Measurements from ENCODE around the gene SRRT.

SRRT gene

GRCh38 chr7:100856871-100857282, 18.0 kb upstream of the SRRT start:
- no peak for DNase-seq

GRCh38 chr7:100859856-100860255, 15.0 kb upstream of the SRRT start:
- no peak for DNase-seq

DNA sequence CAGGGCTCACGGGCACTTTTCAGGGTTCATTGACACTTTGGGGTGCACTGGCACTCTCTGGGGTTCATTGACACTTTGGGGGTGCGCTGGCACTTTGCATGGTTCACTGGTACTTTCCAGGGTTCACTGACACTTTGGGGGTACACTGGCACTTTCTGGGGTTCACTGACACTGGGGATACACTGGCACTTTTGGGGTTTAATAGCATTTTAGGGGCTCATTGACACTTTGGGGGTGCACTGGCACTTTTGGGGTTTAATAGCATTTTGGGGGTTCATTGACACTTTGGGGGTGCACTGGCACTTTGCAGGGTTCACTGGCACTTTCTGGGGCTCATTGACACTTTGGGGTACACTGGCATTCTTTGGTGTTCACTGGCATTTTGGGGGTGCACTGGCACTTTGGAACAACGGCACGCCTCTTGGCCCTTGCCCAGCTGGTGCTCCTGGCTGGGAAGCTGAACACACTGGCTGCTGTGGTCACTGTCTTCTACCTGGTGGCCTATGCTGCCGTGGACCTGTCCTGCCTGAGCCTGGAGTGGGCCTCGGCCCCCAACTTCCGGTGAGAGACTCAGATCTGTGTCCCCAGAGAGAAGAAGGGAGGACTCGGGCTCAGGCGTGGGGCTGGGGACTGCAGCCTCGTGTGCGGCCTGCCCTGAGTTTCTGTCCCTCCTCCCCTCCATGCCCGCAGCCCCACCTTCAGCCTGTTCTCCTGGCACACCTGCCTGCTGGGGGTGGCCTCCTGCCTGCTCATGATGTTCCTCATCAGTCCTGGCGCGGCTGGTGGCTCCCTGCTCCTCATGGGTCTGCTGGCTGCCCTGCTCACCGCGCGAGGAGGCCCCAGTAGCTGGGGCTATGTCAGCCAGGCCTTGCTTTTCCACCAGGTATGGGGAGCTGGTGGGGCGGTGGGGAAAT, 13.9 kb upstream of the SRRT start:
- DNase-seq, result no peak

DNA sequence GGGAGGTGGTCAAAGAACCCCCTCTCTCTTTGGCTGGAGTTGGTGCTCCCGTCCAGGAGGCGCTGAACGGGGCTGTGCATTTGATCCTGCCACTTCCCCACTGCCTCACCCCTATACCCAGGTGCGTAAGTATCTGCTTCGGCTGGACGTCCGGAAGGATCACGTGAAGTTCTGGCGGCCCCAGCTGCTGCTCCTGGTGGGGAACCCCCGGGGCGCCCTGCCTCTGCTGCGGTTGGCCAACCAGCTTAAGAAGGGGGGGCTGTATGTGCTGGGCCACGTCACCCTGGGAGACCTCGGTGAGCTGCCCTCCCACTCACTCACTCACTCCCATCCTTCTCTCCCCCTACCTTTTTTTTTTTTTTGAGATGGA, 13.3 kb upstream of the SRRT start:
- no peak for DNase-seq

DNA sequence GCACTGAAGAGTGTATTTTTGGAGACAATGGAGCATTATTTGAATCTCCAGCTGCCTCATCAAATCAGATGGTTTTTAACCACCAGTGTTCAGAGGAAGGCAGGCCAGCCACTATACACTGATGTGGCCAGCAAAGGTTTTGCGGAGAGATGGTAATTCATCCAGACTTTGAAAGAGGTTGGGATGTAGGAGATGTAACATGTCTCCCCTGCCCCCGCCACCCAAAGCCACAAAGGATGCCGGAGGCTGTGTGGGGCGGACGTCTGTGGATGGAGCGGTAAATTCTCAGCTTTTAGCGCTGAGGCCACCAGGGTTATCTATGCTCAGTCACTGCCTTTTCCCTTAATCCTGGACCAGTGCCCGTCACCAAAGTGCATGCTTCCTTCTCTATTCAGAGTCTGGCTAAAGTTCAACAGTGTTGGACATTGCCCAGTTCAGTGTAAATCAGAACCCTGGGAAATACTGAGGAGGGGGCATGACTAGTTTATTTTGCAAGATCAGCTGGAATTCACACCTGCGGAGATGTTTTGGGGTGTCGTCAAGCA, 11.4 kb upstream of the SRRT start:
- DNase-seq, result no peak

- no peak for DNase-seq
Measured at GRCh38 chr7:100864263-100864845, 10.5 kb upstream of the SRRT start.

- DNase-seq, result no peak
Measured at GRCh38 chr7:100865372-100865911, 9.5 kb upstream of the SRRT start.

DNA sequence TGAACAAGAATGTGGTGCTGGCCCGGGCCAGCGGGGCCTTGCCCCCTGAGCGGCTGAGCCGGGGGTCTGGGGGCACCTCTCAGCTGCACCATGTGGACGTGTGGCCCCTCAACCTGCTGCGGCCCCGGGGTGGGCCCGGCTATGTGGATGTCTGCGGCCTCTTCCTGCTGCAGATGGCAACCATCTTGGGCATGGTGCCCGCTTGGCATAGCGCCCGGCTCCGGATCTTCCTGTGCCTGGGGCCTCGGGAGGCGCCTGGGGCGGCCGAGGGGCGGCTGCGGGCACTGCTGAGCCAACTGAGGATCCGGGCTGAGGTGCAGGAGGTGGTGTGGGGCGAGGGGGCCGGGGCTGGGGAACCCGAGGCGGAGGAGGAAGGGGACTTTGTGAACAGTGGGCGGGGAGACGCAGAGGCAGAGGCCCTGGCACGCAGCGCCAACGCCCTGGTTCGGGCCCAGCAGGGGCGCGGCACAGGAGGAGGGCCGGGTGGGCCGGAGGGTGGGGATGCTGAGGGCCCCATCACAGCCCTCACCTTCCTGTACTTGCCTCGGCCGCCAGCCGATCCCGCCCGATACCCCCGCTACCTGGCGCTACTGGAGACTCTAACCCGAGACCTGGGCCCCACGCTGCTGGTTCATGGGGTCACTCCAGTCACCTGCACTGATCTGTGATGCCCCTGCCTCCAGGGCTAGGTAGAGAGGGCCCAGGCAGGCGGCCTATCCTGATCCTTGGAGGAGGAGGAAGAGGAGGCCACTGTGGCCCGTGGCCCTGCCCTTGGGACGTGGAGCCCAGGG, 8.8 kb upstream of the SRRT start:
- no peak for DNase-seq

DNA sequence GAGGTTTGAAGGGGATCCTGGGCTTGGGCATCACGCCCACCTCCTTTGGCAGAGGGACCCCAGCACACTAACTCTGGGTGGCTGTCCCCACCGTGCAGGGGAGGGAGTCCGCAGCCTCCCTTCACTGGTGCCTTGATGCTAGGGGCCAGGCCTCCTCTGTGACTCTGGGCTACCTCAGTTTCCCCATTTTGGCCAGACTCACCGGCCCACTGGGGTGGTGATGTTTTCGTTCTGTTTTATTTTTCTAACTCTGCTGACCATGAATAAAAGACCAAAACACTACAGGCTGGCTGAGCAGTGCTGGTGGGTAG, 8.2 kb upstream of the SRRT start:
- no peak for DNase-seq

- DNase-seq, result no peak
Measured at GRCh38 chr7:100867040-100867775, 7.7 kb upstream of the SRRT start, which contains the start of gene TRIP6. Gene TRIP6 (plus strand): TSS chr7:100867387. CDS start chr7:100867498, 111 bp downstream.

DNA sequence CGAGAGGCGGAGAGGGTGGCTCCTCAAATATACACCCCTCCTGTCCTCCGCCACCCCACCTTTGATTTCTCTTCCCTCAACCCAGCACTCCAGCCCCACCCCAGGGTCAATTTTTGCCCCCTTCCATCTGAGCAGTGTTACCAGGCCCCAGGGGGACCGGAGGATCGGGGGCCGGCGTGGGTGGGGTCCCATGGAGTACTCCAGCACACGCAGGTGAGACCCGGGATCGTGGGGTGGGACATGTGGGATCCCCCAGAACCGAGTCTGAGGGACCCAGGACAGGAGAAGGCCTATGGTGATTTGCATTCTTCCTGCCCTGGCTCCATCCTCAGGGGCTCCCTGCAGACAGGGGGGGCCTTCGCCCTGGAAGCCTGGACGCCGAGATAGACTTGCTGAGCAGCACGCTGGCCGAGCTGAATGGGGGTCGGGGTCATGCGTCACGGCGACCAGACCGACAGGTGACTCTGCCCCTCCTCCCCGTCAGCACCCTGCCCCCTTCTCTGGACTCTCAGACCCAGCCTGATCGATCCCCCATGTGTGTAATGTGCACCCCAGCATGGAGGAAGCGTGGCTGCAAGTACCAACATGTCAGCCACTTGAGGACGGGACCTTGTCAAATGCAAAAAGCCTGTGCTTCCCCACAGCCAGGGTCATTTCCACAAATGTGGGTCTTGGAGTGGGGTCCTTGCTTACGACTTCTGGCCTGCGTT, 7.0 kb upstream of the SRRT start:
- no peak for DNase-seq

- DNase-seq, result no peak
Measured at GRCh38 chr7:100873599-100874299, 1.2 kb upstream of the SRRT start.

- DNase-seq, result no peak
Measured at GRCh38 chr7:100874300-100874576, 665 bp upstream of the SRRT start.

DNA sequence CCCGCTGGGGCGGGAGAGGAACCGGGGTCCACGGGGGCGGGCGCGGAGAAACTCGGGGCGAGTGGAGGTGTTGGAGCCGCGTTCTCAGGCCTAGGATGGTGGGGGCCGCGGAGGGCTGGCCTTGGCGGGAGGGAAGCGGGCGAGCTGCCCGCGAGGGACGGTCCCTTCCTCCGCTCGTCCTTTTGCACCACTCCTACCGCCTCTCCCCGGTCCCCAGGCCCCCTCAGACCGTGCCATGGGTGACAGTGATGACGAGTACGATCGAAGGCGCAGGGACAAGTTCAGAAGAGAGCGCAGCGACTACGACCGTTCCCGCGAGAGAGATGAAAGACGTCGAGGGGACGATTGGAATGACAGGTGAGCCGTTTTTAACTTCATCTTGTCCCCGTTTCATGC, 451 bp downstream of the SRRT start:
- no peak for DNase-seq

- no peak for DNase-seq
Measured at GRCh38 chr7:100878013-100878412, 3.1 kb downstream of the SRRT start.

- DNase-seq, result no peak
Measured at GRCh38 chr7:100878685-100879084, 3.8 kb downstream of the SRRT start.

- DNase-seq, result no peak
Measured at GRCh38 chr7:100879685-100880261, 4.9 kb downstream of the SRRT start.

DNA sequence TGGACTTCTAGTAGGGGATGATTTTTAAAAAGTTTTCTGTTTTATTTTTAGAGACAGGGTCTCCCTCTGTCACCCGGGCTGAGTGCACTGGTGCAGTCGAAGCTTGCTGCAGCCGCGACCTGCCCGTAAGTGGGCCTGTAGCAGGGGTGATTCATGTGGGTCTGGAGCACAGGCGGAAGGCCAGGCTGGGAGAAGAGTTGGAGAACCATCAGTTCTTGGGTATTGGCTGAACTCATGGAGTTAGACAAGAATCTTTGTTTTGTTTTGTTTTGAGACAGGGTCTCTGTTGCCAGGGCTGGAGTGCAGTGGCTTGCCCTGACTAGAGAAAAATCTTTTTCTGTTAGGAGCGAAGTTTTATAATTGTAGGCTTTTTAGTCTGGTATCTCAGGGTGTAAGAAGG, 5.7 kb downstream of the SRRT start:
- DNase-seq, result no peak

GRCh38 chr7:100881136-100881535, 6.2 kb downstream of the SRRT start:
- DNase-seq, result no peak

DNA sequence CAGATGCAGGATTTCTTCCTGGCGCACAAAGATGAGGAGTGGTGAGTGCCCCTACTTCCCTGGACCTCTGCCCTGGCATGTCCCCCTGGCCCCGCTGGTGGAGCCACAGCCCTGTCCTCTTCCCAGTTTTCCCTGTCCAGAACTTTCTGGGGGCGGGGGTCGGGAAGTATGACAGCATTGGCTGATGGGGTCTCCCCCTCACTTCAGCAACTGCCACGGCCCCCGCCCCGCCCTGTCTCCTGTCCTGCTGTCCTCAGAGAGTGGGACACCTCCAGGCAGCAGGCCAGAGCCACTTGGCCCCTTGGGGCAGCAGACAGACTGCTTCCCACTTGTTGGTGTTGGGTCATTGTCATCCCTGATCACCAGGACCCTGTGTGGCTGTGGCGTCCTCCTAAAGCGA, 7.3 kb downstream of the SRRT start:
- no peak for DNase-seq

All from activated gamma-delta T cell (primary cell).